Neural crest cell (in vitro differentiated cells): ENCODE data around the gene GABARAP. TPM values are rescaled to one million over a fixed set of nuclear protein-coding genes. Genes with fewer than 3 reads are reported as not detected.
A peak's percentile ranks its signal among the peaks of the same experiment; 100 is the strongest.

ENCODE experiments used
- DNase-seq: peaks from one replicate; pipeline ENCODE4 v3.0.0; 2021; ENCODE audit warnings: low read depth, mixed read lengths, low spot score
- H3K27ac Mint-ChIP-seq: one replicate; pipeline ENCODE4 v1.8.0; 2021; ENCODE audit warnings: mild to moderate bottlenecking, mixed read lengths; ENCODE audit not compliant: unreplicated experiment
- H3K27me3 Mint-ChIP-seq: 2 replicates; pipeline ENCODE4 v1.8.0; 2021; ENCODE audit warnings: low read depth, mild to moderate bottlenecking, mixed read lengths
- H3K36me3 Mint-ChIP-seq: 2 replicates; pipeline ENCODE4 v1.8.0; 2021; ENCODE audit warnings: low read depth, mild to moderate bottlenecking, mixed read lengths
- H3K4me1 Mint-ChIP-seq: 2 replicates; pipeline ENCODE4 v1.8.0; 2021; ENCODE audit warnings: mixed read lengths
- H3K4me3 Mint-ChIP-seq: one replicate; pipeline ENCODE4 v1.8.0; 2021; ENCODE audit warnings: mild to moderate bottlenecking, mixed read lengths
- H3K9me3 Mint-ChIP-seq: 2 replicates; pipeline ENCODE4 v1.8.0; 2021; ENCODE audit warnings: mixed read lengths
- total RNA-seq: library from RNA; stranded (reverse); gene quantifications from 2 replicates; pipeline ENCODE4 v1.2.1, GENCODE V29; 2021
- TF ChIP-seq, protein P1 (sequence below): fragments of 200-600 bp; sonication (generic); conservative IDR thresholded peaks from 2 replicates; pipeline ENCODE4 v1.5.0; 2021; ENCODE audit warnings: antibody characterized with exemption, mild to moderate bottlenecking

Gene GABARAP
- total RNA-seq, 1 donor from 2014 or later = 470 TPM

DNA sequence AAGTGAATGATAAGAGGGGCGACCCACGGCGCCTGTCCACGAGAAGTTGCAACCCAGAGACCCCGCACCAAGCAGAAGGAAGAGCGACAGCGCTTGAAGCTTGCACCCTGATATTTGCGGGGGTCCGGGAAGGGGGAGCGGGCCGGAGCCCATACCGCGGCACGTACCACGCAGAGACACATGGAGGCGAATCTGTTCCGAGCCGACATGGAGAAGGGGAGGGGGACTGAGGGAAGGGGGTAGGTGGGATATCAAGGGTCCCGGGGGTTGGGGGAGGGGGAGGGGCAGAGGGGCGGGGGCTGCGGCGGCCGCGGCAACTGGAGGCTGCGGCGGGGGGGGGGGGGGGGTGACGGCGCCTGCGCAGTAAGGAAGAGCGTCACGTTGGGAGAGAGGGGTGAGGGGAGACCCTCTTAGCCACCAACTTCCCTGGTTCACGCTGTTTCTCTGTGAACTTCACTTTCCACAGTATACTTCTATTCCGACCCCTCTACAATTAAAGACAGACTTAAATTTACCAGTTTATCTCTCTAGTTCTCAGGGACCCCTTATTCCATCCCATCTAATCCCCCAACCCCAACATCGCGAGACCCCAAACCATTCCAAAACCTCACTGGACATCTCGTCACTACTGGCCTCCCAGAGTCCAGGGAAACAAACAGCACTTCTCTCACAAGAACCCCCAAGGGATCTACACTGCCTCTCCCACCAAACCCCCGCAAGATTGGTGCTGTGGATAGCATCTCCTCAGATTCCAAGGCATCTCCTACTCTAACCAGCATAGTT lies 30.6 kb downstream of the GABARAP start:
- peaks cover 23% of the 10 kb centered on the region for H3K27me3 Mint-ChIP-seq
- no peaks in the 10 kb centered on the region for H3K36me3 Mint-ChIP-seq
- H3K27ac Mint-ChIP-seq = peak overlapping the region; percentile 38
- H3K4me1 Mint-ChIP-seq = peaks cover 66% of the 10 kb centered on the region
- DNase-seq = no peak
- peak overlapping the region; percentile 67 for H3K4me3 Mint-ChIP-seq
- TF ChIP-seq, protein P1, sequence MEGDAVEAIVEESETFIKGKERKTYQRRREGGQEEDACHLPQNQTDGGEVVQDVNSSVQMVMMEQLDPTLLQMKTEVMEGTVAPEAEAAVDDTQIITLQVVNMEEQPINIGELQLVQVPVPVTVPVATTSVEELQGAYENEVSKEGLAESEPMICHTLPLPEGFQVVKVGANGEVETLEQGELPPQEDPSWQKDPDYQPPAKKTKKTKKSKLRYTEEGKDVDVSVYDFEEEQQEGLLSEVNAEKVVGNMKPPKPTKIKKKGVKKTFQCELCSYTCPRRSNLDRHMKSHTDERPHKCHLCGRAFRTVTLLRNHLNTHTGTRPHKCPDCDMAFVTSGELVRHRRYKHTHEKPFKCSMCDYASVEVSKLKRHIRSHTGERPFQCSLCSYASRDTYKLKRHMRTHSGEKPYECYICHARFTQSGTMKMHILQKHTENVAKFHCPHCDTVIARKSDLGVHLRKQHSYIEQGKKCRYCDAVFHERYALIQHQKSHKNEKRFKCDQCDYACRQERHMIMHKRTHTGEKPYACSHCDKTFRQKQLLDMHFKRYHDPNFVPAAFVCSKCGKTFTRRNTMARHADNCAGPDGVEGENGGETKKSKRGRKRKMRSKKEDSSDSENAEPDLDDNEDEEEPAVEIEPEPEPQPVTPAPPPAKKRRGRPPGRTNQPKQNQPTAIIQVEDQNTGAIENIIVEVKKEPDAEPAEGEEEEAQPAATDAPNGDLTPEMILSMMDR = no peak
- no peaks in the 10 kb centered on the region for H3K9me3 Mint-ChIP-seq

DNA sequence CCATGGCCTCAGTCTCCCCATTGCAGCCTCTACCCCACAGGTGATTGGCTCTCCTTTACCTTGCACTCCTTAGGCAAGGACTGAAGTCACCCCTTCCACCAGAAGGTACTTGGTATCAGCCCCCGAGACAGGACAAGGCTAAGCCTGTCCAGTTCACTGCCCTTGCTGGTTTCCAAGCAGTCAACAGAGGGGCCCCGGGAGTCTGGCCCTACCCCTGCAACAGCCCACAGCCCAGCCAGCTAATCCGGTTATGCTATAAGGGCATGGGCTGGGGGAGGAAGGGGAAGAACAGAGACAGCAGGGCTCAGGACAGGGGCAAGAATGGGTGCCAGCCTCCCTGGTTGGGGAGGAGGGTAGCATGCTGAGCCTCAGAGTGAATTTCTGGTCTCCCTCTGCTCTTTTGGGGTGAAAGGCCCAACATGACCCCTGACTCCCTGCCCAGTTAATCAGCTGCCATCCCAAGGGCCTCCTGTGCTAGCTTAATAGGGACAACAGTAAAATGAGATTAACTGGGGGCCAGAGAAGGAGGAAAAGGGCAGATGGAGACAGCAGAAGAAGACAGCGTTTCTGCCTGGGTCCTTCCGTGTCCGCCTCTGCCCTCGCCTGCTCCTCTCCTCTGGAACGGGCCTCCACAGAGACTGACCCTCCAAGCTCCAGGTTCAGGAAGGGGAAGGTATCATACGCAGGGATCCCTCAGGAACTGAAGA lies 33.3 kb downstream of the GABARAP start:
- peaks cover 66% of the 10 kb centered on the region for H3K4me1 Mint-ChIP-seq
- no peak overlapping the region for H3K27ac Mint-ChIP-seq
- H3K4me3 Mint-ChIP-seq = peak overlapping the region; percentile 65
- peaks cover under 1% of the 10 kb centered on the region for H3K27me3 Mint-ChIP-seq
- no peaks in the 10 kb centered on the region for H3K36me3 Mint-ChIP-seq
- no peak for DNase-seq
- H3K9me3 Mint-ChIP-seq = no peaks in the 10 kb centered on the region
- TF ChIP-seq, protein P1 = no peak

DNA sequence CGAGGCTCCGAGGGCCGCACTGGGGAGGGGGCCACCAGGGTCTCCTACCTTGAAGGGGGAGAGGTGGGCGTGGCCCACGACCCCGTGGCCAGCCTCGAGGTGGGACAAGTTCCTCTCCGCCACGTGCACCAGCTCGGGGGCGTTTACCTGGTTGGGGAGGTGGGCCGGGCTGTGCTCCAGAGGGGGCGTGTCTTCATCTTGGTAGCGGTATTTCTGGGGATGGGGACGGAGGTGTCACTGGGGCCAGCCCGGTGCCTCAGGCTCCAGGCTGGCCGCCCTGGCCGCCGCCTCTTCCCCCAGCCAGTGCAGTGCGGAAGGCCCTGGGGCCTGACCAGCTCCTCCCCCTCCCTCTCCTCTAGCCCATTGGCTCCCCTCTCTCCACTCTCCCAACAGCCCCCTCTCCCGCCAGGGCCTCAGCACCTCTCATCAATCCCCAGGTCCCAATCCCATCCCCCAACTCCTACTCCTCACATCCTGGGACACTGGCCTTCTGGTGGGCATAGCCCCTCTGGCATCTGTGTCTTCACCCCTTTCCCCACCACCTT lies 34.1 kb downstream of the GABARAP start:
- TF ChIP-seq, protein P1 = no peak
- H3K4me3 Mint-ChIP-seq = peak overlapping the region; percentile 65
- H3K9me3 Mint-ChIP-seq = no peaks in the 10 kb centered on the region
- peaks cover 60% of the 10 kb centered on the region for H3K4me1 Mint-ChIP-seq
- no peaks in the 10 kb centered on the region for H3K36me3 Mint-ChIP-seq
- H3K27me3 Mint-ChIP-seq = no peaks in the 10 kb centered on the region
- H3K27ac Mint-ChIP-seq = no peak overlapping the region
- DNase-seq = no peak

DNA sequence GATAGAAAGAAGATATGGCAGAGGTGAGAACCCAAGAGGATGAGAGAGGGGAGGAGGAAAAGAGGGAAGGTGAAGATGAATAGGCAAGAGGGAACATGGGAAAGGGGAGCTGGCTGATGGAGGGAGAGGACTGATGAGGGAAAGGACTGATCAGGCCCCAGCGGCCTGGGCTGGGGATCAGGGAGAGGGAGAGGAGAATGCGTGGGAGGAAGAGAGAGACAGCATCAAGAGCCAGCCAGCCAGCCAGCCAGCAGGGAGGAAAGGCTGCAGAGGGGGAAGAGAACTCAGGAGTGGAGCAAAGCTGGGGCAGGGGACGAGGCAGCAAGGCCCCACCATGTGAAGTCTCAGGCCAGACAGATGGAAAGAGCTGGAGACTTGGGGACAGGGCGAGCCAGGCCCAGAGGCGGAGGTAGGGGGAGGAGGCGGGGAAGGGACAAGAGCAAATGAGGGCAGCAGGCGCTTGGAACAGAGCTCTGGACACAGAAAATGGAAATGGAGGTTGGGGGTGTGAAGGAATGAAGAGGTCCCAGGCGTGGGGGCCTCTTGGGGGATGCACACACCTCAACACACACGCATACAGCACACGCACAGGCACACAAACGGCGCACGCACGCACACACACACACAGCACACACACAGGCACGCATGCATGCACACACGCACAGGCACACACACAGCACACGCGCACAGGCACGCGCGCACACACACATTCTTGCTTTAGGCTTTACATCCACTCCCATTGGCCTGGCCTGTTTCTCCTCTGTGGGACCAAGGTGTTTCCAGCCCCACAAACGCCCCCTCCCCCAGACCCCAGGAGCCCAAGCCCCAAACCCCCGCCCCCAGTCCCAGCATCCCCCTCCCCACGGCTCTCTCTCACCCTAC lies 34.9 kb downstream of the GABARAP start:
- TF ChIP-seq, protein P1 = no peak
- H3K27ac Mint-ChIP-seq = peak overlapping the region; percentile 67
- peak overlapping the region; percentile 31 for H3K4me3 Mint-ChIP-seq
- H3K4me1 Mint-ChIP-seq = peaks cover 58% of the 10 kb centered on the region
- H3K27me3 Mint-ChIP-seq = no peaks in the 10 kb centered on the region
- DNase-seq = no peak
- H3K9me3 Mint-ChIP-seq = no peaks in the 10 kb centered on the region
- peaks cover 2% of the 10 kb centered on the region for H3K36me3 Mint-ChIP-seq

DNA sequence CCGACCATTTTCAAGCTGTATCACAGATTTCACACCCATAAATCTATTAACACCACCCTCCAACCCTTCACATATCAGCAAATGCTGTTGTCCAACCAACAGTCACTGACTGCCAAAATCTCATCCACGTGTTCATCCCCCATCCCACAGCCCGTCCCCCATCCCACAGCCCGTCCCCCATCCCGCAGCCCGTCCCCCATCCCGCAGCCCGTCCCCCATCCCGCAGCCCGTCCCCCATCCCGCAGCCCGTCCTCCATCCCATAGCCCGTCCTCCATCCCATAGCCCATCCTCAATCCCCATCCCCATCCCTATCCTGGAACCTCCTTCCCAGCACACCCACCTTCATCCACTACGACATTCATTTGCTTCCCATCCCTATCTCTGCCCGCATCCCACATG lies 36.7 kb downstream of the GABARAP start:
- DNase-seq = no peak
- peaks cover 51% of the 10 kb centered on the region for H3K4me1 Mint-ChIP-seq
- TF ChIP-seq, protein P1 = no peak
- H3K27ac Mint-ChIP-seq = peak overlapping the region; percentile 93
- H3K27me3 Mint-ChIP-seq = no peaks in the 10 kb centered on the region
- no peaks in the 10 kb centered on the region for H3K9me3 Mint-ChIP-seq
- peaks cover 6% of the 10 kb centered on the region for H3K36me3 Mint-ChIP-seq
- H3K4me3 Mint-ChIP-seq = peak overlapping the region; percentile 90
